ENCODE data around the gene PDCD1.

DNA sequence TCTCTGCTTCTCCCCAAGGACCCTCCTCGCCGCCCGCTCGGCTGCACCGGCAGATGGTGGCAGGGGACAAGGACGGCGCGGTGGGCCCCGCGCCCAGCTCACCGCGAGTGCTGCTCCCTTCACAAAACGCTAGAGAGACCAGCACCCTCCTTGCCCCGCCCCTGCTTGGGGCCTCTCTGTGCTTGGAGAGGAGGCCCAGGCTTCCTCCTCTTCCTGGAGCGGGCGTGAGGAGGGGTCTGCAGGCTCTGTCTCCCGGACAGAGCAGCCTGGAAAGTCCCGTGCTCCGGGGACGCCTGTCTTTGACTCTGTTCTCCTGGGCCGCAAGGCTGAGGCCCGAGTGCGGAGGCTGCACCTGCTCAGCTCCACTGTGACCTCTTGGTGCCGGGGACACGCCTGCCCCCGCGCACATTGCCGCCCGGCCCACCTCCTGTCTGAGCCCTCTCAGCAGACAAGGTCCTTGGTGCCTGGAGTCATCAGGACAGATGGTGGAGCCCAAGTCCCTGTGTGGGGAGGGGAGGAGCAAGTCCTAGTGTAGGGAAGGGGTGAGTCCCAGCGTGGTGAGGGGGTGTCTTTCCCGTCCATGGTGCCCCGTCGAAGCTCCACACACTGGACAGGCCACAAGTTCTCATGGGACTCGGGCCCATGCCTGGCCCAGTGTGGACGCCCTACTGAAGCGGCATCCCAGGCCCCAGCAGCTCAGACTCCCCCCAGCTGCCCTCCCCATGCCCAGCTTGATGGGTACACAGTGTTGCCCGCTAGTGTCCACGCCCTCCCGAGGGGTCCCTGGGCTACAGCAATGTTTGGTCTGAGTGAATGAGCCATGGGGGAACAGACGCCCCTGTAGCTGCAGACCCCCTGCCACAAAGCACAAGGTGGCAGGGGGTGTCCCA, 44.7 kb upstream of the PDCD1 start:
- TF ChIP-seq, protein P1, sequence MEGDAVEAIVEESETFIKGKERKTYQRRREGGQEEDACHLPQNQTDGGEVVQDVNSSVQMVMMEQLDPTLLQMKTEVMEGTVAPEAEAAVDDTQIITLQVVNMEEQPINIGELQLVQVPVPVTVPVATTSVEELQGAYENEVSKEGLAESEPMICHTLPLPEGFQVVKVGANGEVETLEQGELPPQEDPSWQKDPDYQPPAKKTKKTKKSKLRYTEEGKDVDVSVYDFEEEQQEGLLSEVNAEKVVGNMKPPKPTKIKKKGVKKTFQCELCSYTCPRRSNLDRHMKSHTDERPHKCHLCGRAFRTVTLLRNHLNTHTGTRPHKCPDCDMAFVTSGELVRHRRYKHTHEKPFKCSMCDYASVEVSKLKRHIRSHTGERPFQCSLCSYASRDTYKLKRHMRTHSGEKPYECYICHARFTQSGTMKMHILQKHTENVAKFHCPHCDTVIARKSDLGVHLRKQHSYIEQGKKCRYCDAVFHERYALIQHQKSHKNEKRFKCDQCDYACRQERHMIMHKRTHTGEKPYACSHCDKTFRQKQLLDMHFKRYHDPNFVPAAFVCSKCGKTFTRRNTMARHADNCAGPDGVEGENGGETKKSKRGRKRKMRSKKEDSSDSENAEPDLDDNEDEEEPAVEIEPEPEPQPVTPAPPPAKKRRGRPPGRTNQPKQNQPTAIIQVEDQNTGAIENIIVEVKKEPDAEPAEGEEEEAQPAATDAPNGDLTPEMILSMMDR (IDR thresholded peaks at IDR 0.05): no peak
- no peak for TF ChIP-seq POLR2A (IDR thresholded peaks at IDR 0.05)
